ENCODE measurements around the gene PRIM1.

DNA sequence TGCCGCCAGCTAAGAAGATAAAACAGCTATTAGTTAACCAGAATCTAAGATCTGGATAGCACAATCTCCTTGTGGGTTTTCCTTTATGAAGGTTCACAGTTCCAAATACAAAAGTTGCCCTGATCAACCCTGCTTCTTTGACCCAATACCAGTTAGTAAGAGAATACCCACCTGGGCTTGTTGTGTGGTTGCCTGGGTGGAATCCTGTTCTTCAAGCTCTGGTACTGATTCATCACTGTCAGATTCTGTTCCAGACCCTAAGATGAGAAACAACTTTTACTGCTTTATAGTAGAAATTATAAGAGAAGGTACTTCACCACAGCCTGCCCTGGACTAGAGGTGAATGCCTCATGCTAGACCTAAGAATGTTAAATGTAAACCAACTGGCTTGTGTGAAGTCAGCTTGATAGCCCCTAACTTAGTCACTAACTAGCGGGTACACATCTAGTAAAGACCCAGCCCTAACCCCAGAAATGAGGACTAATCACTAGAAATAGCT, 37.6 kb downstream of the PRIM1 start:
- no peak for TF ChIP-seq POLR2A (IDR thresholded peaks at IDR 0.05)
- TF ChIP-seq, protein P1, sequence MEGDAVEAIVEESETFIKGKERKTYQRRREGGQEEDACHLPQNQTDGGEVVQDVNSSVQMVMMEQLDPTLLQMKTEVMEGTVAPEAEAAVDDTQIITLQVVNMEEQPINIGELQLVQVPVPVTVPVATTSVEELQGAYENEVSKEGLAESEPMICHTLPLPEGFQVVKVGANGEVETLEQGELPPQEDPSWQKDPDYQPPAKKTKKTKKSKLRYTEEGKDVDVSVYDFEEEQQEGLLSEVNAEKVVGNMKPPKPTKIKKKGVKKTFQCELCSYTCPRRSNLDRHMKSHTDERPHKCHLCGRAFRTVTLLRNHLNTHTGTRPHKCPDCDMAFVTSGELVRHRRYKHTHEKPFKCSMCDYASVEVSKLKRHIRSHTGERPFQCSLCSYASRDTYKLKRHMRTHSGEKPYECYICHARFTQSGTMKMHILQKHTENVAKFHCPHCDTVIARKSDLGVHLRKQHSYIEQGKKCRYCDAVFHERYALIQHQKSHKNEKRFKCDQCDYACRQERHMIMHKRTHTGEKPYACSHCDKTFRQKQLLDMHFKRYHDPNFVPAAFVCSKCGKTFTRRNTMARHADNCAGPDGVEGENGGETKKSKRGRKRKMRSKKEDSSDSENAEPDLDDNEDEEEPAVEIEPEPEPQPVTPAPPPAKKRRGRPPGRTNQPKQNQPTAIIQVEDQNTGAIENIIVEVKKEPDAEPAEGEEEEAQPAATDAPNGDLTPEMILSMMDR (IDR thresholded peaks at IDR 0.05): no peak
